PC-3 (cell line): Measurements from ENCODE around the gene B4GALT2.

ENCODE experiments used
- CTCF ChIP-seq: fragments of 300-600 bp; sonication (generic); conservative IDR thresholded peaks from 2 replicates; pipeline ENCODE4 v1.5.1; 2017; ENCODE audit warnings: antibody characterized with exemption, low read depth, mild to moderate bottlenecking, low read length
- EZH2 ChIP-seq: fragments of 300-600 bp; sonication (generic); IDR thresholded peaks from one replicate; pipeline ENCODE4 v1.6.1; 2017; ENCODE audit warnings: antibody characterized with exemption, mild to moderate bottlenecking, low read length; ENCODE audit not compliant: unreplicated experiment
- EZH2phosphoT487 ChIP-seq: fragments of 300-600 bp; sonication (generic); IDR thresholded peaks from 2 replicates; pipeline ENCODE4 v1.6.1; 2018; ENCODE audit warnings: mild to moderate bottlenecking, antibody characterized with exemption, low read length, borderline replicate concordance

- TF ChIP-seq CTCF = no peak
- no peak for TF ChIP-seq EZH2
- no peak for TF ChIP-seq EZH2phosphoT487
Observed at GRCh38 chr1:43978264-43978550, 803 bp upstream of the B4GALT2 start.
